Upper lobe of right lung (tissue), 1 donor: Measurements from ENCODE around the gene CCDC149. TPM values are rescaled to one million over a fixed set of nuclear protein-coding genes. Genes with fewer than 3 reads are reported as not detected.

Experiments used
- ATAC-seq: fragments of 200-7000 bp; cut with Tn5 transposase; one replicate; pipeline ENCODE4 v1.9.1; 2020; ENCODE audit warnings: mild to moderate bottlenecking, moderate library complexity
- DNase-seq: peaks from one replicate; pipeline ENCODE4 v3.0.0-alpha.2; 2020
- H3K27ac ChIP-seq: fragments of 200-600 bp; one replicate; pipeline ENCODE4 v1.8.0; 2022
- H3K27me3 ChIP-seq: fragments of 200-600 bp; one replicate; pipeline ENCODE4 v1.8.0; 2022; ENCODE audit warnings: mild to moderate bottlenecking
- H3K36me3 ChIP-seq: fragments of 200-600 bp; one replicate; pipeline ENCODE4 v1.8.0; 2022
- H3K4me1 ChIP-seq: fragments of 200-600 bp; one replicate; pipeline ENCODE4 v1.8.0; 2022
- H3K4me3 ChIP-seq: fragments of 200-600 bp; one replicate; pipeline ENCODE4 v1.8.0; 2022; ENCODE audit warnings: mild to moderate bottlenecking
- H3K9me3 ChIP-seq: fragments of 200-600 bp; one replicate; pipeline ENCODE4 v1.8.0; 2022
- intact Hi-C: fragments of 100-400 bp; cut with DNase I; formaldehyde crosslinking; loops from one replicate; pipeline ENCODE4 v1.11.0; 2022
- total RNA-seq: library from RNA; stranded (reverse); fragmentation: NEBNext Ultra II Directional; extraction: Animal tissue kit (Norgen Biotek cat#: 25700); gene quantifications from one replicate; pipeline ENCODE4 v1.2.1, GENCODE V29; 2021
- TF ChIP-seq, protein P1 (sequence below): fragments of 200-600 bp; IDR thresholded peaks from one replicate; pipeline ENCODE4 v1.8.0; 2022; ENCODE audit warnings: antibody characterized with exemption
- donor health status: DM: no; HTN: yes; CAD: no; lungs with severe emphysema.

Gene CCDC149
- total RNA-seq, 1 donor from 2014 or later = 28.7 TPM

- no peak overlapping the region for H3K4me3 ChIP-seq
- TF ChIP-seq, protein P1, sequence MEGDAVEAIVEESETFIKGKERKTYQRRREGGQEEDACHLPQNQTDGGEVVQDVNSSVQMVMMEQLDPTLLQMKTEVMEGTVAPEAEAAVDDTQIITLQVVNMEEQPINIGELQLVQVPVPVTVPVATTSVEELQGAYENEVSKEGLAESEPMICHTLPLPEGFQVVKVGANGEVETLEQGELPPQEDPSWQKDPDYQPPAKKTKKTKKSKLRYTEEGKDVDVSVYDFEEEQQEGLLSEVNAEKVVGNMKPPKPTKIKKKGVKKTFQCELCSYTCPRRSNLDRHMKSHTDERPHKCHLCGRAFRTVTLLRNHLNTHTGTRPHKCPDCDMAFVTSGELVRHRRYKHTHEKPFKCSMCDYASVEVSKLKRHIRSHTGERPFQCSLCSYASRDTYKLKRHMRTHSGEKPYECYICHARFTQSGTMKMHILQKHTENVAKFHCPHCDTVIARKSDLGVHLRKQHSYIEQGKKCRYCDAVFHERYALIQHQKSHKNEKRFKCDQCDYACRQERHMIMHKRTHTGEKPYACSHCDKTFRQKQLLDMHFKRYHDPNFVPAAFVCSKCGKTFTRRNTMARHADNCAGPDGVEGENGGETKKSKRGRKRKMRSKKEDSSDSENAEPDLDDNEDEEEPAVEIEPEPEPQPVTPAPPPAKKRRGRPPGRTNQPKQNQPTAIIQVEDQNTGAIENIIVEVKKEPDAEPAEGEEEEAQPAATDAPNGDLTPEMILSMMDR = no peak
- H3K27ac ChIP-seq = no peak overlapping the region
- no peaks in the 10 kb centered on the region for H3K27me3 ChIP-seq
- H3K9me3 ChIP-seq = no peaks in the 10 kb centered on the region
- no peaks in the 10 kb centered on the region for H3K4me1 ChIP-seq
- no peak for ATAC-seq
- no peak for DNase-seq
- intact Hi-C loops = no loop called here
- no peaks in the 10 kb centered on the region for H3K36me3 ChIP-seq
Measured at GRCh38 chr4:24897639-24898038, 15.2 kb downstream of the CCDC149 start.

- Histone ChIP-seq H3K4me3 (no peak overlapping the region), H3K9me3 (no peaks in the 10 kb centered on the region), H3K27me3 (no peaks in the 10 kb centered on the region), H3K36me3 (no peaks in the 10 kb centered on the region), H3K27ac (no peak overlapping the region), H3K4me1 (no peaks in the 10 kb centered on the region)
- intact Hi-C loops = no loop called here
- TF ChIP-seq, protein P1 = no peak
- no peak for DNase-seq
- ATAC-seq = no peak
Measured at GRCh38 chr4:24896977-24897376, 15.9 kb downstream of the CCDC149 start.

- TF ChIP-seq, protein P1 = no peak
- DNase-seq = no peak
- no peak overlapping the region for H3K4me3 ChIP-seq
- H3K27ac ChIP-seq = no peak overlapping the region
- no peak for ATAC-seq
- H3K9me3 ChIP-seq = no peaks in the 10 kb centered on the region
- intact Hi-C loops = no loop called here
- H3K27me3 ChIP-seq = no peaks in the 10 kb centered on the region
- peaks cover 5% of the 10 kb centered on the region for H3K36me3 ChIP-seq
- no peaks in the 10 kb centered on the region for H3K4me1 ChIP-seq
Measured at GRCh38 chr4:24896056-24896455, 16.8 kb downstream of the CCDC149 start.

GRCh38 chr4:24895461-24895860, 17.4 kb downstream of the CCDC149 start:
- intact Hi-C loops = no loop called here
- TF ChIP-seq, protein P1 = no peak
- no peaks in the 10 kb centered on the region for H3K4me1 ChIP-seq
- H3K27me3 ChIP-seq = no peaks in the 10 kb centered on the region
- DNase-seq (no peak), ATAC-seq (no peak)
- no peak overlapping the region for H3K27ac ChIP-seq
- H3K9me3 ChIP-seq = no peaks in the 10 kb centered on the region
- no peak overlapping the region for H3K4me3 ChIP-seq
- peaks cover 5% of the 10 kb centered on the region for H3K36me3 ChIP-seq

DNA sequence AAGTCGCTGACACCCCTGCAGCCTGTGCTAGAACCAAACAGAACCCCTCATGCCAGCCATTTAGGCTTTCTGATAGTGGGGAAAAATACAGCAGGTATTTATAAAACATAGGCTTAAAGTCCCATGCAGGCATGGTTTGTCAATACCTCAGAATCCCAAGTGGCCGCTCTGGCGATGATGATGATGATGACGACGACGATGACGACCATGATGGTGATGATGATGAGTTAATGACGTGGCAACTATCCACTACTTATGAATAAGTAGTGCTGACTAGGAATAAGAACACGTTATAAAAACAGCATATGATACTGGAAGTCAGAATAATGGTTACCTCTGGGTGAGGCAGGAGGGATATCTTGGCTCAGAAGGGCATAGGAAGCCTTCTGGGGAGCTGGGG, 18.0 kb downstream of the CCDC149 start:
- TF ChIP-seq, protein P1 = no peak
- no peak for ATAC-seq
- Histone ChIP-seq H3K27me3 (no peaks in the 10 kb centered on the region), H3K27ac (no peak overlapping the region), H3K36me3 (peaks cover 5% of the 10 kb centered on the region), H3K4me3 (no peak overlapping the region), H3K4me1 (no peaks in the 10 kb centered on the region), H3K9me3 (no peaks in the 10 kb centered on the region)
- DNase-seq = no peak
- intact Hi-C loops = no loop called here

GRCh38 chr4:24894243-24894642, 18.6 kb downstream of the CCDC149 start:
- TF ChIP-seq, protein P1 = no peak
- no peaks in the 10 kb centered on the region for H3K4me1 ChIP-seq
- no peak for ATAC-seq
- no peak overlapping the region for H3K4me3 ChIP-seq
- H3K27ac ChIP-seq = no peak overlapping the region
- intact Hi-C loops = no loop called here
- no peaks in the 10 kb centered on the region for H3K27me3 ChIP-seq
- no peak for DNase-seq
- no peaks in the 10 kb centered on the region for H3K9me3 ChIP-seq
- peaks cover 5% of the 10 kb centered on the region for H3K36me3 ChIP-seq
